GM18517 (cell line): ENCODE data around the gene LENG8.
"Not testable (repeated sequence)": the region's sequence is repeated elsewhere in the genome, so short reads cannot be mapped to it uniquely, and the experiment has no call there.

Experiments
- ATAC-seq: cut with Tn5 transposase; IDR thresholded peaks from one replicate; pipeline ENCODE4 v1.9.1; 2021; ENCODE audit warnings: mild to moderate bottlenecking, moderate library complexity; ENCODE audit not compliant: unreplicated experiment

Gene LENG8

GRCh38 chr19:54478677-54479266 lies 29.8 kb downstream of the LENG8 start:
- no peak for ATAC-seq

- ATAC-seq: no peak
These were observed 31.1 kb downstream of the LENG8 start for GRCh38 chr19:54480051-54480450.

- no peak for ATAC-seq
These were observed 32.4 kb downstream of the LENG8 start for GRCh38 chr19:54481326-54481930.

- no peak for ATAC-seq
These were observed 33.9 kb downstream of the LENG8 start for GRCh38 chr19:54482889-54483288.

- ATAC-seq: no peak
These were observed 35.5 kb downstream of the LENG8 start for GRCh38 chr19:54484451-54484850.

- ATAC-seq: no peak
These were observed 36.9 kb downstream of the LENG8 start for GRCh38 chr19:54485851-54486250.

GRCh38 chr19:54489341-54489740 lies 40.3 kb downstream of the LENG8 start:
- ATAC-seq: no peak

GRCh38 chr19:54489766-54490165 lies 40.8 kb downstream of the LENG8 start:
- ATAC-seq: no peak

- ATAC-seq: no peak
These were observed 43.6 kb downstream of the LENG8 start for GRCh38 chr19:54492568-54492967.

GRCh38 chr19:54493056-54493455 lies 44.1 kb downstream of the LENG8 start:
- not testable (repeated sequence) for ATAC-seq

GRCh38 chr19:54493967-54494585 lies 45.1 kb downstream of the LENG8 start:
- no peak for ATAC-seq

GRCh38 chr19:54495284-54495683 lies 46.3 kb downstream of the LENG8 start:
- not testable (repeated sequence) for ATAC-seq

GRCh38 chr19:54497747-54498450 lies 48.9 kb downstream of the LENG8 start:
- ATAC-seq: not testable (repeated sequence)

- ATAC-seq: not testable (repeated sequence)
These were observed 49.4 kb downstream of the LENG8 start for GRCh38 chr19:54498451-54498772.

GRCh38 chr19:54502518-54503048 lies 53.6 kb downstream of the LENG8 start, which contains the start of gene LAIR2:
Gene LAIR2 (plus strand): TSS chr19:54502831. CDS start chr19:54502919, 88 bp downstream.
- ATAC-seq: no peak

- ATAC-seq: not testable (repeated sequence)
These were observed 56.5 kb downstream of the LENG8 start for GRCh38 chr19:54505542-54505941.

GRCh38 chr19:54506079-54506478 lies 57.1 kb downstream of the LENG8 start:
- ATAC-seq: no peak

- ATAC-seq: not testable (repeated sequence)
These were observed 58.2 kb downstream of the LENG8 start for GRCh38 chr19:54507038-54507717.

- ATAC-seq: no peak
These were observed 58.8 kb downstream of the LENG8 start for GRCh38 chr19:54507824-54508223.

GRCh38 chr19:54508487-54508886 lies 59.5 kb downstream of the LENG8 start:
- ATAC-seq: not testable (repeated sequence)
